Non-pigmented ciliary epithelial cell (primary cell): Measurements from ENCODE around the gene DTNB.
"Not testable (repeated sequence)": the region's sequence is repeated elsewhere in the genome, so short reads cannot be mapped to it uniquely, and the experiment has no call there.

Experiments used
- DNase-seq: peaks from one replicate; pipeline ENCODE4 v3.0.0-alpha.2; 2010; ENCODE audit warnings: low read depth

The DTNB gene

GRCh38 chr2:25623361-25623760 is 50.0 kb downstream of the DTNB start:
- no peak for DNase-seq

- DNase-seq, result no peak
These were observed 52.7 kb downstream of the DTNB start for GRCh38 chr2:25620711-25621110.

GRCh38 chr2:25620077-25620476 is 53.3 kb downstream of the DTNB start:
- no peak for DNase-seq

- DNase-seq, result no peak
These were observed 54.2 kb downstream of the DTNB start for GRCh38 chr2:25619185-25619584.

GRCh38 chr2:25618676-25619075 is 54.7 kb downstream of the DTNB start:
- DNase-seq, result peak; percentile 46

GRCh38 chr2:25617948-25618646 is 55.3 kb downstream of the DTNB start:
- peak; percentile 67 for DNase-seq

GRCh38 chr2:25615920-25616319 is 57.5 kb downstream of the DTNB start:
- no peak for DNase-seq

GRCh38 chr2:25615386-25615785 is 58.0 kb downstream of the DTNB start:
- no peak for DNase-seq

- DNase-seq, result no peak
These were observed 58.7 kb downstream of the DTNB start for GRCh38 chr2:25614711-25615110.

- no peak for DNase-seq
These were observed 64.7 kb downstream of the DTNB start for GRCh38 chr2:25608718-25609117.

- DNase-seq, result no peak
These were observed 66.5 kb downstream of the DTNB start for GRCh38 chr2:25606892-25607291.

- no peak for DNase-seq
These were observed 71.0 kb downstream of the DTNB start for GRCh38 chr2:25602333-25602723.

- DNase-seq, result not testable (repeated sequence)
These were observed 71.6 kb downstream of the DTNB start for GRCh38 chr2:25601711-25602332.

- no peak for DNase-seq
These were observed 74.5 kb downstream of the DTNB start for GRCh38 chr2:25598911-25599310.

GRCh38 chr2:25598332-25598731 is 75.0 kb downstream of the DTNB start:
- no peak for DNase-seq

GRCh38 chr2:25597881-25598280 is 75.5 kb downstream of the DTNB start:
- DNase-seq, result no peak

GRCh38 chr2:25596516-25597244 is 76.7 kb downstream of the DTNB start:
- DNase-seq, result no peak

GRCh38 chr2:25595393-25595792 is 78.0 kb downstream of the DTNB start:
- DNase-seq, result no peak

- DNase-seq, result no peak
These were observed 78.4 kb downstream of the DTNB start for GRCh38 chr2:25594991-25595390.

GRCh38 chr2:25592766-25593292 is 80.5 kb downstream of the DTNB start:
- DNase-seq, result no peak

GRCh38 chr2:25590921-25591505 is 82.4 kb downstream of the DTNB start:
- DNase-seq, result no peak

GRCh38 chr2:25589676-25590205 is 83.6 kb downstream of the DTNB start:
- no peak for DNase-seq
